ENCODE data around the gene LHX8.

DNA sequence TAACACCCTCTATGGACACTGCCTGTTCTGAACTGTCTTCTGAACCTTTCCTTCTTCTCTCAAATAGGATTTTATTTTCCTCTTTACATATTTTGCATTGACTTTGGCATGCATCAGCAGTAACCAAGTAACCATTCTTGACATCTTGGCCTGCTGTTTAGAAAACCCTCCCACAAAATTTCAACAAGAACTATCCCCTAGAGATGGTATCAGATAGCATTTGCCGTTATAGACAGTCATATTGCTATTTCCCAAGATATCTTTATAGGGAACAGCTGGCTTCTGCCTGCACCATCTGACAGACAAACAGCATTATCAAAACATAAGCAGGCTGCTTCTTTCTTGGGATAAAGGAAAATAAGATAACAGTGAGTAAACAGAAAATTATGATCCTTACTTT, 54.7 kb downstream of the LHX8 start:
- TF ChIP-seq, protein P1, sequence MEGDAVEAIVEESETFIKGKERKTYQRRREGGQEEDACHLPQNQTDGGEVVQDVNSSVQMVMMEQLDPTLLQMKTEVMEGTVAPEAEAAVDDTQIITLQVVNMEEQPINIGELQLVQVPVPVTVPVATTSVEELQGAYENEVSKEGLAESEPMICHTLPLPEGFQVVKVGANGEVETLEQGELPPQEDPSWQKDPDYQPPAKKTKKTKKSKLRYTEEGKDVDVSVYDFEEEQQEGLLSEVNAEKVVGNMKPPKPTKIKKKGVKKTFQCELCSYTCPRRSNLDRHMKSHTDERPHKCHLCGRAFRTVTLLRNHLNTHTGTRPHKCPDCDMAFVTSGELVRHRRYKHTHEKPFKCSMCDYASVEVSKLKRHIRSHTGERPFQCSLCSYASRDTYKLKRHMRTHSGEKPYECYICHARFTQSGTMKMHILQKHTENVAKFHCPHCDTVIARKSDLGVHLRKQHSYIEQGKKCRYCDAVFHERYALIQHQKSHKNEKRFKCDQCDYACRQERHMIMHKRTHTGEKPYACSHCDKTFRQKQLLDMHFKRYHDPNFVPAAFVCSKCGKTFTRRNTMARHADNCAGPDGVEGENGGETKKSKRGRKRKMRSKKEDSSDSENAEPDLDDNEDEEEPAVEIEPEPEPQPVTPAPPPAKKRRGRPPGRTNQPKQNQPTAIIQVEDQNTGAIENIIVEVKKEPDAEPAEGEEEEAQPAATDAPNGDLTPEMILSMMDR (IDR thresholded peaks at IDR 0.05) = no peak
- no peak for TF ChIP-seq EZH2 (IDR thresholded peaks at IDR 0.05; ENCODE audit: borderline replicate concordance, insufficient read depth, low read depth, low read length, poor library complexity, severe bottlenecking)
